GM19455 (cell line): Measurements from ENCODE around the gene SFMBT1.

Experiments
- ATAC-seq: cut with Tn5 transposase; IDR thresholded peaks from one replicate; pipeline ENCODE4 v1.9.1; 2021; ENCODE audit not compliant: unreplicated experiment

The SFMBT1 gene, protein sequence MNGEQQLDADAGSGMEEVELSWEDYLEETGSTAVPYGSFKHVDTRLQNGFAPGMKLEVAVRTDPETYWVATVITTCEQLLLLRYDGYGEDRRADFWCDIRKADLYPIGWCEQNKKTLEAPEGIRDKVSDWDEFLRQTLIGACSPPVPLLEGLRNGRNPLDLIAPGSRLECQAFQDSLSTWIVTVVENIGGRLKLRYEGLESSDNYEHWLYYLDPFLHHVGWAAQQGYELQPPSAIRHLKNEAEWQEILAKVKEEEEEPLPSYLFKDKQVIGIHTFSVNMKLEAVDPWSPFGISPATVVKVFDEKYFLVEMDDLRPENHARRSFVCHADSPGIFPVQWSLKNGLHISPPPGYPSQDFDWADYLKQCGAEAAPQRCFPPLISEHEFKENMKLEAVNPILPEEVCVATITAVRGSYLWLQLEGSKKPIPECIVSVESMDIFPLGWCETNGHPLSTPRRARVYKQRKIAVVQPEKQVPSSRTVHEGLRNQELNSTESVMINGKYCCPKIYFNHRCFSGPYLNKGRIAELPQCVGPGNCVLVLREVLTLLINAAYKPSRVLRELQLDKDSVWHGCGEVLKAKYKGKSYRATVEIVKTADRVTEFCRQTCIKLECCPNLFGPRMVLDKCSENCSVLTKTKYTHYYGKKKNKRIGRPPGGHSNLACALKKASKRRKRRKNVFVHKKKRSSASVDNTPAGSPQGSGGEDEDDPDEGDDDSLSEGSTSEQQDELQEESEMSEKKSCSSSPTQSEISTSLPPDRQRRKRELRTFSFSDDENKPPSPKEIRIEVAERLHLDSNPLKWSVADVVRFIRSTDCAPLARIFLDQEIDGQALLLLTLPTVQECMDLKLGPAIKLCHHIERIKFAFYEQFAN

DNA sequence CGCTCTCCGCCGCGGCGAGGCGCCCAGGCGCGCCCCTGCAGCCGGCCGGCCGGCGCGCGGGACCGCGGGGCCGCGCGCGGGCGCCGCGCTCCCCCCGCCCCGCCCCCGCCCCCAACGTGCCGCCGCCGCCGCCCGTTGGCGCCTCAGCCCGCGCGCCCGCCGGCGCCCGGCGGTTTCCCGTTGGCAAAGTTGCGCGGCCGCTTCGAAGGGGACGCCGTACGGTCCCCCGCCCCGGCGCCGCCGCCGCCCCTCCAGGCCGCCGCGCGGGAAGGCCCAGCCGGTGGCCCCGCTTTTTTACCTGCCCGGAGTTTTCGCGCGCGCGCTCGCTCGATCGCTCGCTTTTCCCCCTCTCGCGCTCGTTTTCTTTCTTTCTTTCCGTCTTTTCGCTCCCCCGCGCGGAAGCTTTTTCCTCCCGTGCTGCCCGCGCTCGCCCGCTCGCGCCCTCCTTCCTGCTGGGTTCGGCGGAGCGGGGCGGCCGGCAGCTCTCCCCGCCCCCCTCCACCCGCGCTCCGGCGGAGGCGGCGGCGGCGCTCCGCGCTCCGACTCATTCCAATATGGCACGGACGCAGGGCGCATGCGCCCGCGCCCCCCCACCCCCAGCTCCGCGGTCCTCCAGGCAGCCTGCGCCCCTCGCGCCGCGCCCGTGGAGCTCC is at the start of gene SFMBT1:
SFMBT1 (minus strand) TSS at position 556 of the 653 bp plus-strand sequence. CDS start 76,945 bp downstream, outside the sequence.
- ATAC-seq: peak; percentile 46

DNA sequence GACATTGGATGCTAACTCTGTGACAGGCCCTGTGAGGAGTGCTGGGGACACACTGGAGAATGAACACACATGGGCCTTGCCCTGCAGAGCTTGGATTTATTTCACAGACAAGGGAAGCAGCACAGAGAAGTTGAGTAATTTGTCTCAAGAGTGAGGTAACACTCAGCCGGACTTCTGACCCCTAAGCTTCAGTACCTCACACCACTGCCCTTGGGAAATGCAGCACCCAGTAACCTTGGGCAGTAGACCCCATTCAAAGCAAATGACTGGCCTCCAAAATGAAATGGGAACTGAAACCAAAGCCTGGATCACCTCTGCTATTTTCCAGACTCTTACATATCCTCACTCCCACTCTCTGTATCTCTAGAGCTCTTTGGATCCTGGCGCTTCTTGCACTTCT is 47.1 kb upstream of the SFMBT1 start:
- ATAC-seq: no peak

DNA sequence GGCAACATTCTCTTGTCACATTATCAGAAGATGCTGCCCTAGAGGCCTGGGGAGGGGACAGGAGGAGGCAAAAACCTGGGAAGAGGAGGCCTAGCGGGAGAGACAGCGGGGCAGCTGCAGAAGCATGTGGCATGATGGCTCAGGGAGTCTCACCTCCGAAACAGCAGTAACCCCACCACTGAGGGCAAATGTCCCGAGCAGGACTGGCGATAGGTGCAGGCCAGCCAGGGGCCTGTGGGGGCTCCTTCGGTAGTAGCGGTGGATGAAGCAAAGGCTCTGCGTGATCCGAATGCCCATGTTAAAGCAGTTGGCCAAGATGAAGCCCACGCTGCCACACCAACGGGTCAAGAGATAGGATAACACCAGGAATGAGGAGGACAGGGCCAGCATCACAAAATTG is 46.3 kb upstream of the SFMBT1 start:
- no peak for ATAC-seq

DNA sequence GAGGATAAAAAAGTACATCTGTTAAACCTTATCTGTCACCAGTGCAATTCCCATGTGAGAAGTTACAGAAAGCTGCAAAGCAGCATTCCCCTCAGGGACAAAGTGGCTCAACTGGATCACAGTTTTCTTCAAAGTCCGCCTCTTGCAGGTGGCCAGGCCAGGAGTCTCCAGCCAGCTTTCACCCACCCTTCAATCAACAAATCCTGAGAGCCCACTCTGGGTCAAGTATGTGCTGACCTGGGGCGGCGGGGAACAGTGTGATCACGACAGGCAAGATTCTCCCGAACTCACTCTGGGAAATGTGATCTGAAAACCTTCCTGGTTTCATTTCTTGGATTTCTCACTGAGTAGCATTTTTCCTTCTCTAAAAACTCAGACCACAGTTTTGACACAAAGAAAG is 45.1 kb upstream of the SFMBT1 start:
- no peak for ATAC-seq

DNA sequence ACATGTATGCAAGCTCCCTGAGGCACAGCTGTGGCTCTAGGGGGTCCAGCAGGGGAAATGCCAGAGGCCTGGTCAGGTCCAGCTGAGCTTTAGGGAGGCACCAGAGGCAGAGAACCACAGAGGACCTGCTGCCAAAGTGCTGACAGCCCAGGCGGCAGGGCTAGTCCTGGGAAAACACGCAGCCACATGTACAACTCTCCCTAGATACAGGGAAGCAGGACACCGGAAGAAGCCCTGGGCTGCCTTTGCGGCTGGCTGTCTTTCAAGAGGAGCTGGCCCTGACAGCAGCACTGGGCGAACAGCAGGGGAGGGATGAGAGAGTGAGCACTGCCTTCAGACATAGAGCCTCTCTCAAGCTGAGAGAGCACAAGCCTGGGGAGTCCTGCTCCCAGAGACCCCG is 43.6 kb upstream of the SFMBT1 start:
- ATAC-seq: no peak

DNA sequence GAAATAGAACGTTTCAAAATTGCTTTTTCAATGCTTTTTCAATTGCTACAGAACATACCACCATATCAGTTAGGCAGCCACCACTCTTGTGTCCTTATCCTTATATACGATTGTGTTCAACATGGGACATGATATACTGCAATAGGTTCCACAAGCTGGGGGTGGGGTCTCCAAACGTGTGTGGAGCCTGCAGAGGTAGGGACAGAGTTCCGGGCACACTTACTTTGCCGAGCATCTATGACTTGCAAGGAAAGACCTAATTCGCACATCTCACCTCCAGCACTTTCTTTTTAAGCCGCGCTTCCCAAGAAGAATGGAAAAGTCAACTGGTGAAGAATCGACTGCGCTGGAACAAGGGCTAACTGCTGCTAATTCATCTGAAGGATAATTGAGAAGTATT is 39.6 kb upstream of the SFMBT1 start:
- no peak for ATAC-seq

DNA sequence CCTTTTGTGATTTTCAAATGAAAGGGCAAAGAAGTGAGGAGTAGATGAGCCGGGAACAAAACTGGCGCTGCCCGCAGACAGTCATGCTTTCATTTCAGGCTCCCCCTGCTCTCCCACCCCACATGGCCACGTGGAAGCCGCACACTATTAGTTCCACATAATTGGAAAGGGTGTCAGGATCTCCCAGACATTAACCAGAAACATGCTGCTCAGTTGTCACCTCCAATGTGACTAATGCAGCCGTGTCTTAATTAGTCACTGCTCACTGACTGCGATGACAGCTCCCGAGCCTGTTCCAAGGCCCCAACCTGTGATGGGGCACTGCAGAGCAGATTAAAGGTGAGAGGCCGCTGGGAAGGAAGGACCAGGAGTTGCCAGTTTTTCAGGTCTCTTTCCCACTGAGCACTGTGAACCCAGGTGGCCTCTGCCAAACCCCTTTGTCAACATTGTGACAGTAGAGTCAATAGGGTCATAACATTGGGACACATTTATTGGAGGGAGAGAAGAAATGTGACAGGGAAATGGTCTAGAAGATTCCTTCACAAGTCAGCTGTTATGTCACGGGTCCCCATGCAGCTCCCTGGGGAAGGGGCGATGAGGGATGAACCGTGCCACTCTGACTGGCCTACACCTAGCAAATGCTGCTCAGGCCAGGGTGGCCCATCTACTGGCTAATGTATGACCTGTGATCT is 38.6 kb upstream of the SFMBT1 start:
- no peak for ATAC-seq

DNA sequence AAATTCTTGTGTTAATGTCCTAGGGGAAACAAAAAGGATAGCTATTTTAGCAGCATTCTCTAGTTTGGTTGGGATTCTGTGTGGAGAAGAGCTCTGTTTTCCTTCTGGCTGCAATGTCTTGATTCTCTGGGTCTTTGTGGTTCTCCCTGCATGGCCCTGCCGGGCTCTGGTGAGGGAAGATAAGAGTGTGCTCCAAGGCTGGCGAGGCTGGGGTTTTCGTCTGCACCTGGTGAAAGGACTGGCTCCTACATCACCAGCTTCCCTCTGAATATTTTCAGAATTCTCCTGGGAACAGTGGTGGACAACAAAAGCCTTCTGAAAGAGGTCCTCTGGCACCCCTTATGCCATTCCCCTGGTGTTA is 38.1 kb upstream of the SFMBT1 start:
- ATAC-seq: no peak

DNA sequence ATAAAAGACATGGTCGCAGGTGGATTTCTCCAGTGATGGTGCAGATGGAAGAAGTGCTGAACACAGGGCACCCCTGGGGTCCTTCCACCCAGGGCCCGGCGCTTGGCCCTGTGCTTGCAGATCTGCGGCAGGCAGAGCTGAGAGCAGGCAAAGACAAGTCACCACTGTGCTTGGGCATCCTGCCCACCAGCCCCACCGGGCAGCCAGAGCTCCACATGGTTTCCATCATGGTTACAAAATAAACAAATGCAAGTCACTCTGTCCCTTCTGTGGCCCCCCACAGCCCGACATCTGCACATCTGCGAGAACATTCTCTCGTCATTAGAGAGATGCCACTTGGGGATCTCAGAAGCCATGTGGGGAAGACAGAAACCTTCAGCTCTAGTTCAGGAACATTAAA is 37.6 kb upstream of the SFMBT1 start:
- ATAC-seq: no peak

DNA sequence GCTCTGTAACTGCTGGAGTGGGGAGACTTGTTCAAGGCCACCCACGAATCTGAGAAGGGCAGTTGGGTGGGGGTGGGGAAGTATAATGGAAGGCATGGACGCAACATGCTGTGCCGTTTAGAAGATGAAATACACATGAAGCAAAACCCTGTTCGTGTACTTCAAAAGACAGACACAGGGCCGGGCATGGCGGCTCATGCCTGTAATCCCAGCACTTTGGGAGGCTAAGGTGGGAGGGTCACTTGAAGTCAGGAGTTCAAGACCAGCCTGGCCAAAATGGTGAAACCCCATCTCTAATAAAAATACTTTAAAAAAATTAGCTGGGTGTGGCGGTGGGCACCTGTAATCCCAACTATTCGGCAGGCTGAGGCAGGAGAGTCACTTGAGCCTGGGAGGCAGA is 36.9 kb upstream of the SFMBT1 start:
- no peak for ATAC-seq

DNA sequence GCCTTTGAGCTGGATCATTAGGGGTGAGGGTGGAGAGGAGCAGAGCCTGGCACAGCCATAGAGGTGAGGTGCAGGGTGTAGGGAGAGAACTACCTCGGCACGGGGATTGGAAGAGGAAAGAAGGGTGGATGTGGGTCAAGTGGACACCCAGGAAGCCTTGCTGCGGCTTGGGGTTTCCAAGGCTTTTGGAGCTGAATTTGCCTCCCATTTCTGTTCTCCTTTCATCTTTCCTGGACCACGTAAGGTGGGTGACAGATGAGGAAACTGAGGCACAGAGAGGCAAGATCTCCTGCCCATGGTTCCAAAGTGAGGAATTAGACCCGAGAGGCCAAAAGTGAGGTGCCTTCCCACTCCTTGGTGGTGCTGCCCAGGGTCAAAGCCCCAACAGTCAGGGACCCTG is 35.4 kb upstream of the SFMBT1 start:
- no peak for ATAC-seq

DNA sequence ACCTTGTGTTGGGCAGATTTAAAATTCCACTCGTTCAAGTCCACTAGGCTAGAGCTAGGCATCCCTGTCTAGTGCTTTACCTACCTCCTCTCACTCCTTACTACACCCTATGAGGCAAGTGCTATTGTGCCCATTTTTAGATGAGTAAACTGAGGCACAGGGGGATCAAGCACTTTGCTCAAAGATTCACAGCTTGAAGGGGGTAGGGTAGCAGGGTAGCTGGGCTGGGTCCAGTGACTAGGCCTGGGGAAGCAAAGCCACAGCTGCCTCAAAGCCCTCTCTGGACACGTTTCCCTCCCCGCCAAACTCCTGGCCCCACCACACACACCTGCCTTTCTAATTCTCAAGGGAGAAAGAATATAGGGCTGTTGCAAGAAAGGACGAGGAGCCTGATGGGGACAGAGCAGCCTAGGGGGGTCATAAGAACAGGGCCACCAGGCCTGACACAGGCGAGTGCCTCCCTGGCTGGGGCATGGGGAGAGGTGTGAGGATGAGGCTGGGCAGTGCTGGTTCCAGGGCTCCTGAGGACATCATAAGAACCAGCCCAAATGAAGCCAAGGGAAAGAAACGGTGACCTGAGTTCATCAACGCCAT is 34.8 kb upstream of the SFMBT1 start:
- ATAC-seq: no peak

DNA sequence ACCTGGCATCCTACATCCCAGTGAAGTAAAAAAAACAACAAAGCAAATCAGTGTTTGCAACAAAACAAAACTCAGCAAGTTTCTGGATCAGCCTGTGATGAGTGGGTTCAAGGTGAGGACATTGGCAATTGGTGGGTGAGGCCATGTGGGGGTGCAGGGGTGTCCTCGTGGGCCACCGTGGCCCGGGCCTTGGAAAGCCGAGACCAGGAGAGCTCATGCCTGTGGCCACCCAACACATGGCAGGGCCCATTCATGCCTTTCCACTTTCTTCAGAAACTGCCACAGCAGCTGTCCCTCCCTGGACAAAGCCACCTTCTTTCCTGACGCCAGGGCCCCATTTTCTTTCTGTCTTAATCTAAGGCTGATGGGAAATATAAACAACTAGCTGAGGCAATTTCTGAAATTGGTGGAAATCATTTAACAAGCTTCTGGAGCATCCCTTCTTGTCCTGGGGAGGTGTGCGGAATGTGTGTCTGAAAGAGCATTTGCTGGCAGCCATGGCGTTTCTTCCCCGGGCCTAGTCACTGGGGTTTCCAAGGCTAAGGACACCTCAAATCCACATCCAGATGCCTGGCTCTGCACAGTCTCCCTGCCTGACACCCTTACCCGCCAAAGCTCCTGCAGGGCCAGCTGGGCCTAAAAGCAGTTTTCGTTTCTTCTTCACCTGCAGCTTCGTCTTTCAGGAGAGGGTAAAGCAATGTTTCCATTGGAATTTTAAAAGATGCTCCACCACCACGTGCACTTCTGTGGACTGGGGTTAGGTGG is 34.1 kb upstream of the SFMBT1 start:
- ATAC-seq: no peak

DNA sequence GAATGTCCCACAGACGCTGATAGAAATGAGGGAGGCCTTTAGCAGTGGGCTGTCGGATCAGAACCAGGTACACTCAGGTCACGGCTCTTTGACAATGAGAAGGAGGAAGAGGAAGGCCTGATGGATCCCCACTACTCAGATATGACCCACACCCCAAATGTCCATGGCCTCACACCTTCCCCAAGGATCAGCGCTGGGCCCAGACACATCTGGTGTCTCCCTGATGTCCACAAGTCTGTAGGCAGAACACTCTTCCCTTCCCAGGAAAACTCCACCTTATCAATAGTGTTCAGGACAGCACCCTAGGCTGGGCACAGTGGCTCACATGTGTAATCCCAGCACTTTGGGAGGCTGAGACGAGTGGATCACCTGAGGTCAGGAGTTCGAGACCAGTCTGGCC is 33.3 kb upstream of the SFMBT1 start:
- ATAC-seq: no peak

DNA sequence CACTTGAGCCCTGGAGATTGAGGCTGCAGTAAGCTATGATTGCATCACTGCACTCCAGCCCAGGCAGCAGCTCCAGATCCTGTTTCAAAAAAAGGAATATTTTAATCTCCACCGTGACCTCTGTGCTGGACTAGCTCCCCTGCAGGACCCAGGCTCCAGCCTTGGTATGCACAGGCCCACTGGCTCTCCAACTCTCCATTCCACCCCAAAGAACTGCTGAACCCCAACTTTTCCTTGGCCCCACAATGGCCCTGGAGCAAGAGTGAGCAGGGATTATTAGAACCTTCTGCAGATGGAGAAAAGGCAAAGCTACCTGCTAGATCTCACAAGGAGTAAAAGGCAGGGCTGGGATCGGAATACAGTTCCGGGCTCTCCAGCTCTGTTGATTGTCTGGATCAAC is 32.8 kb upstream of the SFMBT1 start:
- ATAC-seq: no peak

DNA sequence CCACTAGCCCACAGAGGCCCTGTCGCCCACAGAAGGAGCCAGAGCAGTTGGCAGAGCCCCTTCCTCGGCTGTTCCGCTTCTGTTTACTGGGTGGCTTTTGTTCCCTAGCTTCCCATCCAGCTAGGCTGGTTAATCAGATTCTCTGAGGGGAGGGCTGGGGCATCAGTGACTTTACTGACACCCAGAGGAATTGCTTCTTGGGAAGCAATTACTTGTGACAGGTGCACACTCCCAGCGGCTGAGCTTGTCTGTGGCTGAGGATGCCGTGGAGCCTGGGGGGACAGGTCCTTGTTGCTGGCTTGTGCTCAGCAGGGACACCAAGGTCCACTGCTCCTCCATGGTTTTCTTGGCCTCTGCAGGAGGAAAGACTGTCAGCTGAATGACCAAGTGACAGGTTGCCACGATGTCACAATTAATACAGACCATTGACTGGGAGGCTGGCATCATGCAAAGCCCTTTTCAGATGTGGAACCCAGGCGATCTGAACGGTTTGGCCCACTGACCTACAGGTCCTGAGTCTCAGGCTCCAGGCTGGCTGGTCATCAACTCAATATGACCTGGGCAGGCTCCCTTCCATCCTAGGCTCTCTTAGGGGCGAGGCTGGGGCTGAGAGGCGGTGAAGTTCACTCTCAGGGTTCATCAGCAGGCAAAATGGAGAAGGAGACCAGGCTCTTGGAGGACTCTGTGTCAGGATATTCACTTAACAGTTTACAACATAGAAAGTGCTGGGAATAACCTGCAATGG is 31.8 kb upstream of the SFMBT1 start:
- ATAC-seq: no peak

DNA sequence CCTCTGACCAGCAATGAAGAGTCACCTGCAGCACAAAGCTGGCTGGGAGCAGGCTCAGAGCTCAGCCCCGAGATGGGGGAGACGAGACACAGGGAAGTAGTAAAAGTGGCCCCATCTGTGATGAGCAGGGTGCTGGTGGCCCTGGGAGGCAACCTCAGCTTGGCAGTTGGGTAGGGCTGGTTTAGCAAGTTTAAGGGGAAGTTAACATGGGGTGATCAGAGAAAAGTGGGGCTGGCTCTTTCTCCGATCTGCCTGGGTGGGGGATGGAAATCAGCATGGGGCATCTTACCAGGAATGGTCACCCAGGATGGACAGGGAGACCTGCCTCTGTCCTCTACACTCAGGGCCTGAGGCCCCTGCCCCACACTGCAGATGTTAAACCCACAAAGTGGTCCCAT is 29.9 kb upstream of the SFMBT1 start:
- no peak for ATAC-seq

DNA sequence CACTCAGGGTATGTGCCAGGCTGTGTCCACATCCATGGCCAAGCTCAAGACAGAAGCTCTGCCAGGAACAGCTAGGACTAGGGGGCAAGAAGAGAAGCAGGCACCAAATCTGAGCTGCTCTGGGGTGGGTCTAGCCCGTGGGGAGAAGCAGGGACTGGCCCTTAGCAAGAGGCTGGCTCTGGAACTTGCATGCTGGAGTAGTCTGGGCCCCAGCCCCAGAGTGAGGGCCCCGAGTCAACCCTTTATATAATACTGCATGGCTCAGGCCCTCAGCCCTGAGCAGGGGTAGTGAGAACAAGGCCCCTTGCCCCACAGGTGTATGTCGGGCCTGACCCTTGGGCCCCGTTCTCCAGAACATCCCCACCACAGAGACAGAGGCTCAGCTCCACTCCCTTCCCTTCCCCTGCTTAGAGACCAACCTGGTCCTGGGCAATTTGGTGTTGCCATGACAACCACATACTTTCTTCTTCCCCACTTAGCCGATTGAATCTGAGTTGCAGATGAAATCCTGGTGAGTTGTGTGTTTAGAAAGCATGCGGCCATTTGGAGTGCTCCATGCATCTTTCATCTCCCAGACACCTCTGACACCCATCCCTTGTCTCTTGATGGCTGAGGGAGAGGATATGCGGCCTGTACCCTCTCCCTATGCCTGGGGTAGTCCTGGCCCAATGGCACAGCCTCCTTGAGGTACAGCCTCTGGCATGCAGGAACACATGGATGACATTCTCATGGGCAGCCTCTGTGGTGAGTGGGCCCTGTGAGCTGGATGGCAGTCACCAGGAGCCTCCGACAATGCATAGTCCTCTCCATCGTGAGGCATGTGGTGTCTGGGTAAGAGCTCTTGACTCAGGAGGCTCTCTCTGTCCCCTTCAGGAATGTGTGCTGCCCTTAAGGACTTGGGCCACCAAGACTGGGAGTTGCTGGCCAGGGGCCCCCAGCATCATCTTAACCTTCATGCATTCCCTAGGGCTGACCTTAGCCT is 29.2 kb upstream of the SFMBT1 start:
- ATAC-seq: no peak
